A673 (cell line): ENCODE results near the gene HDAC4.

Source experiments
- CTCF ChIP-seq: fragments of 300-800, 200-600 bp; sonication (generic); conservative IDR thresholded peaks from 2 replicates; pipeline ENCODE4 v1.5.1; 2017; ENCODE audit warnings: low read depth, mild to moderate bottlenecking, antibody characterized with exemption, low read length, moderate library complexity, mixed read lengths
- EZH2 ChIP-seq: fragments of 200-600 bp; sonication (generic); IDR thresholded peaks from 2 replicates; pipeline ENCODE4 v1.6.1; 2017; ENCODE audit warnings: borderline replicate concordance, low read depth, mild to moderate bottlenecking, mixed read lengths, antibody characterized with exemption, low read length; ENCODE audit not compliant: poor library complexity, severe bottlenecking

- TF ChIP-seq CTCF (no peak), EZH2 (no peak)
These were observed 147.6 kb downstream of the HDAC4 start for GRCh38 chr2:239253264-239253663.
